H1 (cell line): ENCODE measurements around the gene GGA1. TPM values are rescaled to one million over a fixed set of nuclear protein-coding genes. Genes with fewer than 3 reads are reported as not detected.

Experiments used
- CHD7 ChIP-seq: fragments of 300-600 bp; sonication (generic); IDR thresholded peaks from 2 replicates; pipeline ENCODE4 v1.7.1; 2012; ENCODE audit warnings: low read length, moderate library complexity, mild to moderate bottlenecking, inconsistent platforms; ENCODE audit not compliant: insufficient replicate concordance
- NRF1 ChIP-seq: IDR thresholded peaks from 2 replicates; pipeline ENCODE4 v1.6.1; 2011; ENCODE audit warnings: mild to moderate bottlenecking, low read depth, low read length, improper control_type of control experiment
- polyA plus RNA-seq, 7 experiments: library from polyadenylated mRNA; depleted of rRNA in 3 of 7; stranded (reverse) in 5 of 7; unstranded in 2 of 7; fragments of >200 nt in 5 of 7; fragments of 200-250 nt in 2 of 7; gene quantifications; 1 replicate in 5 of 7; 2 replicates in 1 of 7; 4 replicates in 1 of 7; pipeline versions ENCODE4 v1.2.1 to v1.2.3, GENCODE V29; 2011 to 2013; ENCODE audit warnings: missing spikeins in 2 of 7, mixed read lengths in 2 of 7
- total RNA-seq: library from RNA; stranded (reverse); fragmentation: NEBNext Ultra II Directional; extraction: Animal tissue kit (Norgen Biotek cat#: 25700); gene quantifications from 2 replicates; pipeline ENCODE4 v1.2.1, GENCODE V29; 2021

GGA1 gene
- total and polyA plus RNA-seq, 2 of the 8 experiments (the other 6 are each of a cell fraction or from before 2014, with no cell fraction given), result 49.3 to 57.2 TPM

- no peak for TF ChIP-seq CHD7
- TF ChIP-seq NRF1, result no peak
These were observed 19.0 kb upstream of the GGA1 start (continued) for GRCh38 chr22:37589636-37590035.
